SK-N-SH (cell line): ENCODE results near the gene PPARGC1A. TPM values are rescaled to one million over a fixed set of nuclear protein-coding genes. Genes with fewer than 3 reads are reported as not detected.
A peak's percentile ranks its signal among the peaks of the same experiment; 100 is the strongest.

ENCODE experiments used
- CTCF ChIA-PET: fragments of 300-600, 350-600 bp; formaldehyde crosslinking; extraction: SDS; loops from one replicate; lab custom pipeline; 2021; lab: Yijun Ruan, JAX
- POLR2A ChIA-PET: fragments of 350-600 bp; sonication (Branson Sonifier 250); formaldehyde crosslinking; extraction: SDS; loops from one replicate; lab custom pipeline; 2020; ENCODE audit warnings: antibody characterized with exemption, inconsistent platforms; lab: Yijun Ruan, JAX
- DNase-seq: peaks from one replicate; pipeline ENCODE4 v3.0.0; 2012
- H2AFZ ChIP-seq: fragments of 200-600 bp; sonication (generic); 2 replicates; pipeline ENCODE4 v1.8.1; 2016; ENCODE audit warnings: antibody characterized with exemption, mild to moderate bottlenecking, low read depth
- H3F3A ChIP-seq: fragments of 200-600 bp; sonication (generic); replicated peaks from 2 replicates; pipeline ENCODE3; 2016; ENCODE audit warnings: antibody characterized with exemption, mild to moderate bottlenecking; ENCODE audit not compliant: insufficient read depth
- H3K27ac ChIP-seq, 2 experiments: fragments of 200-500 bp in 1 of 2; fragments of 200-600 bp in 1 of 2; sonication (Bioruptor generic) in 1 of 2; sonication (generic), shearing (Covaris generic) in 1 of 2; 2 replicates each; pipeline versions ENCODE4 v1.5.1 to v1.6.1; 2014 to 2016; ENCODE audit warnings: low read depth in 2 of 2, inconsistent platforms in 1 of 2, low read length in 1 of 2, mild to moderate bottlenecking in 1 of 2, mixed read lengths in 1 of 2
- H3K27me3 ChIP-seq: fragments of 200-600 bp; sonication (generic), shearing (Covaris generic); 2 replicates; pipeline ENCODE4 v1.6.1; 2016; ENCODE audit warnings: mixed run types; ENCODE audit not compliant: insufficient read depth
- H3K36me3 ChIP-seq, 2 experiments: fragments of 200-500 bp in 1 of 2; fragments of 200-600 bp in 1 of 2; sonication (Bioruptor generic) in 1 of 2; sonication (generic) in 1 of 2; replicated peaks in 1 of 2; 2 replicates each; pipeline versions ENCODE3 to v1.5.1; 2014 to 2016; ENCODE audit warnings: low read length in 1 of 2, mild to moderate bottlenecking in 1 of 2; ENCODE audit not compliant: insufficient read depth in 2 of 2, control insufficient read depth in 1 of 2
- H3K4me1 ChIP-seq, 2 experiments: fragments of 200-500 bp in 1 of 2; fragments of 200-600 bp in 1 of 2; sonication (Bioruptor generic) in 1 of 2; sonication (generic), shearing (Covaris generic) in 1 of 2; 2 replicates each; pipeline versions ENCODE4 v1.5.1 to v1.6.1; 2014 to 2016; ENCODE audit warnings: low read depth in 1 of 2, low read length in 1 of 2, mixed run types in 1 of 2; ENCODE audit not compliant: insufficient read depth in 2 of 2, control insufficient read depth in 1 of 2
- H3K4me2 ChIP-seq: fragments of 200-600 bp; sonication (generic), shearing (Covaris generic); 2 replicates; pipeline ENCODE4 v1.6.1; 2017; ENCODE audit warnings: mixed run types
- H3K4me3 ChIP-seq, 2 experiments: fragments of 200-500 bp in 1 of 2; fragments of 200-600 bp in 1 of 2; sonication (Bioruptor generic) in 1 of 2; sonication (generic), shearing (Covaris generic) in 1 of 2; 2 replicates each; pipeline versions ENCODE4 v1.5.1 to v1.8.1; 2014 to 2016; ENCODE audit warnings: low read depth in 2 of 2, inconsistent platforms in 1 of 2, low read length in 1 of 2, mild to moderate bottlenecking in 1 of 2, mixed read lengths in 1 of 2, moderate library complexity in 1 of 2
- H3K79me2 ChIP-seq: fragments of 200-600 bp; sonication (generic); 2 replicates; pipeline ENCODE4 v1.8.1; 2017; ENCODE audit warnings: mild to moderate bottlenecking; ENCODE audit not compliant: insufficient read depth
- H3K9ac ChIP-seq: fragments of 200-600 bp; sonication (generic); 2 replicates; pipeline ENCODE4 v1.6.1; 2017; ENCODE audit warnings: mixed run types
- H3K9me2 ChIP-seq: fragments of 200-600 bp; sonication (generic); 2 replicates; pipeline ENCODE4 v1.6.1; 2017; ENCODE audit warnings: mixed run types
- H3K9me3 ChIP-seq: fragments of 200-600 bp; sonication (generic); 2 replicates; pipeline ENCODE4 v1.6.1; 2017; ENCODE audit warnings: mixed run types, mild to moderate bottlenecking, moderate library complexity
- H4K20me1 ChIP-seq: fragments of 200-600 bp; sonication (generic); 2 replicates; pipeline ENCODE4 v1.6.1; 2017; ENCODE audit warnings: mild to moderate bottlenecking, mixed run types; ENCODE audit not compliant: insufficient read depth
- EP300 ChIP-seq, 2 experiments: IDR thresholded peaks; 2 replicates each; pipeline versions ENCODE4 v1.4.0 to v1.6.1; 2012; ENCODE audit warnings: borderline replicate concordance in 1 of 2, low read depth in 1 of 2, low read length in 1 of 2
- FOSL2 ChIP-seq: IDR thresholded peaks from 2 replicates; pipeline ENCODE4 v1.4.0; 2012; ENCODE audit warnings: low read depth, mild to moderate bottlenecking, moderate library complexity, borderline replicate concordance
- FOXJ3 ChIP-seq: sonication (generic); formaldehyde crosslinking; IDR thresholded peaks from 2 replicates; pipeline ENCODE4 v1.5.1; 2020; ENCODE audit warnings: mild to moderate bottlenecking, missing genetic modification reagents
- GATA2 ChIP-seq: sonication (generic); formaldehyde crosslinking; IDR thresholded peaks from 2 replicates; pipeline ENCODE4 v1.5.0; 2020; ENCODE audit warnings: mild to moderate bottlenecking, missing genetic modification reagents
- IRF3 ChIP-seq: fragments of 150-350 bp; IDR thresholded peaks from 2 replicates; pipeline ENCODE4 v1.6.1; 2016; ENCODE audit warnings: mild to moderate bottlenecking, low read depth, low read length
- JUND ChIP-seq: IDR thresholded peaks from 2 replicates; pipeline ENCODE4 v1.4.0; 2012
- MEF2A ChIP-seq: IDR thresholded peaks from 2 replicates; pipeline ENCODE4 v1.4.0; 2012; ENCODE audit warnings: low read depth, borderline replicate concordance
- MXI1 ChIP-seq: IDR thresholded peaks from 2 replicates; pipeline ENCODE4 v1.6.1; 2012; ENCODE audit warnings: mild to moderate bottlenecking, low read depth, low read length, improper control_type of control experiment
- PBX3 ChIP-seq: IDR thresholded peaks from 2 replicates; pipeline ENCODE4; 2012
- POLR2AphosphoS5 ChIP-seq: IDR thresholded peaks from 2 replicates; pipeline ENCODE4 v1.6.1; 2012; ENCODE audit warnings: low read depth, low read length
- RAD21 ChIP-seq: IDR thresholded peaks from 2 replicates; pipeline ENCODE4 v1.6.1; 2012; ENCODE audit warnings: mild to moderate bottlenecking, low read length
- RCOR1 ChIP-seq: fragments of 150-350 bp; IDR thresholded peaks from 2 replicates; pipeline ENCODE4 v1.6.1; 2017; ENCODE audit warnings: antibody characterized with exemption, low read length
- REST ChIP-seq: IDR thresholded peaks from 2 replicates; pipeline ENCODE4 v1.6.1; 2012; ENCODE audit warnings: mild to moderate bottlenecking, low read depth, low read length, moderate library complexity
- SIN3A ChIP-seq: IDR thresholded peaks from 2 replicates; pipeline ENCODE4 v1.6.1; 2012; ENCODE audit warnings: low read depth, mild to moderate bottlenecking, low read length, moderate library complexity, borderline replicate concordance
- TAF1 ChIP-seq: IDR thresholded peaks from 2 replicates; pipeline ENCODE4 v1.6.1; 2012; ENCODE audit warnings: low read depth, mild to moderate bottlenecking, low read length, moderate library complexity, borderline replicate concordance
- TEAD4 ChIP-seq: IDR thresholded peaks from 2 replicates; pipeline ENCODE4 v1.4.0; 2012; ENCODE audit warnings: mild to moderate bottlenecking, borderline replicate concordance; ENCODE audit not compliant: insufficient read depth
- USF2 ChIP-seq: fragments of 150-350 bp; IDR thresholded peaks from 2 replicates; pipeline ENCODE4 v1.6.1; 2017; ENCODE audit warnings: antibody characterized with exemption, low read length, low read depth, borderline replicate concordance
- YY1 ChIP-seq: IDR thresholded peaks from 2 replicates; pipeline ENCODE4 v1.4.0; 2012; ENCODE audit warnings: low read depth, mild to moderate bottlenecking
- WGBS: methylation state at CpG from one replicate; pipeline ENCODE4 v1.1.6; 2017; ENCODE audit warnings: low lambda C conversion rate; 5-methylcytosine and 5-hydroxymethylcytosine counted together
- polyA plus RNA-seq, 3 experiments: library from polyadenylated mRNA; depleted of rRNA; stranded (reverse); fragments of >200 nt; gene quantifications; 2 replicates each; pipeline ENCODE4 v1.2.3, GENCODE V29; 2012

Gene PPARGC1A
- polyA plus RNA-seq, 1 of the 3 experiments (the other 2 are of a cell fraction) = 0.07 TPM

GRCh38 chr4:23889391-23889790 is 456 bp downstream of the PPARGC1A start:
- Histone ChIP-seq H4K20me1 (no peaks in the 10 kb centered on the region), H3K9me3 (no peaks in the 10 kb centered on the region), H3K4me3 (peak overlapping the region; percentile 47 to 65), H3K9me2 (no peaks in the 10 kb centered on the region), H3K4me1 (peaks cover 0 to 34% of the 10 kb centered on the region in 2 experiments; a peak in 2 of 4 replicates), H3K36me3 (no peaks in the 10 kb centered on the region), H3F3A (no peaks in the 10 kb centered on the region), H3K27me3 (no peaks in the 10 kb centered on the region), H3K9ac (no peak overlapping the region), H3K27ac (peak overlapping the region in 1 of 2 experiments; percentile 79; a peak in 1 of 4 replicates), H2AFZ (peak overlapping the region; percentile 49; the same call in 1 of the 2 replicates), H3K79me2 (no peaks in the 10 kb centered on the region), H3K4me2 (peak overlapping the region; percentile 85)
- TF ChIP-seq TAF1 = no peak
- TF ChIP-seq FOSL2 = no peak
- TF ChIP-seq GATA2 (CRISPR knock-in tag) = peak; percentile 35; the same call in 1 of the 2 replicates
- no peak for TF ChIP-seq JUND
- TF ChIP-seq PBX3 = no peak
- ChIA-PET CTCF (interaction anchor here (1.2 to 2.2 kb wide), 5 partner anchors 9 to 42 kb away, joined by 3 to 7 read pairs (median 4); no protein-coding TSS in a partner anchor), POLR2A (interaction anchor here (0.6 kb wide), 1 partner anchor 77 kb away, joined by 3 read pairs; no protein-coding TSS in a partner anchor)
- DNase-seq = no peak
- 2% methylated on average over 3 of the region's 3 CpGs for WGBS

GRCh38 chr4:23888421-23889319 is 1.2 kb downstream of the PPARGC1A start:
- Histone ChIP-seq H3K9me2 (no peaks in the 10 kb centered on the region), H3K27ac (peak overlapping the region in 1 of 2 experiments; percentile 79; a peak in 2 of 4 replicates), H3K4me2 (peak overlapping the region; percentile 85), H3K9me3 (no peaks in the 10 kb centered on the region), H3K4me1 (peaks cover 0 to 34% of the 10 kb centered on the region in 2 experiments; a peak in 2 of 4 replicates), H3K9ac (no peak overlapping the region), H4K20me1 (no peaks in the 10 kb centered on the region), H3F3A (no peaks in the 10 kb centered on the region), H3K27me3 (no peaks in the 10 kb centered on the region), H3K4me3 (peak overlapping the region; percentile 47 to 65), H3K36me3 (no peaks in the 10 kb centered on the region), H2AFZ (peak overlapping the region; percentile 49; the same call in 1 of the 2 replicates), H3K79me2 (no peaks in the 10 kb centered on the region)
- ChIA-PET CTCF (interaction anchor here (1.0 to 1.4 kb wide), 3 partner anchors 9 to 42 kb away, joined by 3 to 4 read pairs (median 4); no protein-coding TSS in a partner anchor), POLR2A (no interaction called here)
- DNase-seq = peak; percentile 66
- 2% methylated on average over 25 of the region's 25 CpGs for WGBS
- TF ChIP-seq POLR2AphosphoS5 (no peak), SIN3A (no peak), EP300 (IDR thresholded peaks at IDR 0.05; ENCODE audit: borderline replicate concordance in 1 of 2, low read depth in 1 of 2, low read length in 1 of 2) (peak in 1 of 2 experiments; percentile 94; a peak in 2 of 4 replicates), USF2 (peak; percentile 38; the same call in 1 of the 2 replicates), RCOR1 (peak; percentile 98; the same call in 1 of the 2 replicates), YY1 (no peak), GATA2 (CRISPR knock-in tag) (peak; percentile 96), TEAD4 (peak; percentile 42; the same call in 1 of the 2 replicates), MEF2A (no peak), IRF3 (no peak), MXI1 (peak; percentile 51; the same call in 1 of the 2 replicates), FOXJ3 (CRISPR knock-in tag) (peak; percentile 85), RAD21 (0 out of 2 replicates have a peak, but pooled peaks have one; percentile 9), REST (peak; percentile 85)
